HG03378 (cell line): Measurements from ENCODE around the gene PRKCD.

ENCODE experiments used
- ATAC-seq: cut with Tn5 transposase; IDR thresholded peaks from one replicate; pipeline ENCODE4 v1.9.1; 2021; ENCODE audit warnings: mild to moderate bottlenecking, moderate library complexity; ENCODE audit not compliant: unreplicated experiment

PRKCD gene

DNA sequence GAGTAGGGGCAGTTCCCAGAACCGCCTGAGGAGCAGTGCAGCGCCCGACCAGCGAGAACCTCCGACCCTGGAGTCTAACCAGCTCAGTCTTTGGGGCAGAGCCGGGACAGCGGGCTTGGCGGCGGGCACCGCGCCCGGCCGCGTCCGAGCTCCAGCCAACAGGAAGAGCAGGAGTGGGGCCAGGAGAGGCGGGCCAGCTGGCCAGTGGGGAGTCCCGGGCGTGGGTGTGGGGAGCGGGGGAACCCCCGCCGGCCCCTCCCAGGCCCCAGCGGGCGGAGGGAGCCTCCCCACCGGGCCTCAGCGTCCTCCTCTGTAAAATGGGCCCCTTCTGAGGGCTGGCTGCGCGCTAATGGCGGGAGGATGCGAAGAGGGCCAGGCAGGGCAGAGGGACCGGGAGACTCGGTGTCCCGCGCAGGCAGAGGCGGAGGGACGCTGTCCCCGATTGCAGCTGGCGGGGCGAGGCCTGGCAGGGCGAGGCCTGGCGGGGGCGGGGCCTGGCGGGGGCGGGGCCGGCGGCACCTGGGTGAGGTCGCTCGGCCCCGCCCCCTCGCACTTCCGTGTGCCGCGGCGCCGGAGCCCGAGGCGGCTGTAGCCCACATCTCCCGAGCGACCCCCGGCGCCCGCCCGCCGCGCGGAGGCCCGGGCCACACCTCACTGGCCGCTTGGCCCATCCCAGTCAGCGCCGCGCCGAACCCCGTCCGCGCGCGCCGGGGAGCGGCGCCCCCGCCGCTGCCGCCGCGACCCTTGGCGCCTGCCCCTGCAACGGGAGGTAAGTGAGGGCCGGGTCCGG, at the start of gene PRKCD:
Gene PRKCD (plus strand): TSS at position 550 of the 790 bp plus-strand sequence. CDS start 17,214 bp downstream, outside the sequence.
- peak; percentile 35 for ATAC-seq

DNA sequence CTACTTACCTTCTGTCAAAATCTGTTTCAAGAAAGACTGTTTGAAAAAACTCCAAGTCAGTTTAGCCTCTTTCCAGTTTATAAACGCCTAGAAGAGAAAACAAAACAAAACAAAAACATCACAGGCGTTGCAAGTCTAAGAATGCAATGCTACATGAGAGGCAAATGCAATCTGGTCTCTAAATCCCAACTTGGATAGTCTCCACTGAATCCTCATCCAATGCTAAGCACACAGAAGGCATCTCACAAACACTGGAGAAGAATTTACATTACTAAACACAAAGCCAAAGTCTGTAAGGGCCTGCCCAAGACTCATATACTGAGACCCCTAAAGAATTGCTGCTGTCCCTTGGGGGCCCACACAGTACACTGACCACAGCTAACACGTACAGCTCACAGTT, 49.2 kb upstream of the PRKCD start:
- ATAC-seq = no peak

DNA sequence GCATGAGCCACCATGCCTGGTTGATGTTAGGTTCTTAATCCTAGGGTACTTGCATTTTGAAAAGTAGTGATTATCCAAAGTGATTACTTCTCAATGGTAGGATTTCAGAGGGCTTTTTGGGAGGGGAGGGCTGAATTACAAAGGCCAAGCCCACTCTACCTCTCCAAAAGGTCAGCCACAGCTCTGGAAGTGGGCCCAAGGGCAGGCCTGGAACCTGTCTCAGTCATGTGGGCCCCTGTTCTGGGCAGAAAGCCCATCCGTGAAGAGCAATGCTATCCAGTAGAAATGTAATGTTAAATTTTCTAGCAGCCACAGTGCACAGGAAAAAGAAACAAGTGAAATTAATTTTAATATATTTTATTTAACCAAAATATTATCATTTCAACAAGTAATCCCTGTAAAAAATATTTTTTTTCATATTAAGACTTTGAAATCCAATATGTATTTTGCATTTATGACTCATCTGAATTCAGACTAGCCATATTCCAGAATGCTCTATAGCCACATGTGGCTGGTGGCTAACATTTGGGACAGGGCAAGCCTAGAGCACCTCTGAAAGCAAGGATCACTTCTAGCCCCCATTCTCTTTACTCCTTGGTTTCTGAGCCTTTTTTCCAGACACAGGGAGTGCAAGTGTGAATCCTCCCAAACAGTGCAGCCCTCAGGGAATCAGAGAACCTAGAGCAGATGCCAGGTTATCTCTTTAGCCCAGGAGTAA, 47.6 kb upstream of the PRKCD start:
- ATAC-seq = no peak

DNA sequence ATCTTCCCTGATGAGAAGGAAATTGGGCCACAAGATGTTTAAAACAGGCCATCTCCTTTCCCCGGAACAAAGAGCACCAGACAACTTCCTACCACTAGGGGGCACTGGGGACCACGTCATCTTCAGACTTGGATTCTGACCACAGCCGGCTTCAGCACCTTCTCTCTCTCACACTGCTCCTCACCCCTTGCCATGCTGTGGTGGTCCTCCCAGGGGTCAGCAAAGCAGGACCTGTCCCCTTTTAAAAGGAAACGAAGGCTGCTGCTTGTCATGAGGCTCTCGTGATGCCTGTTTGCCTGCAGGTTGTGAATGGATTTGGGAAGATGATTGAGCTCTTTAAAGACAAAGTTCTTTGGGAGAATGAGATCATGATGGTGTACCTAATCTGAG, 47.0 kb upstream of the PRKCD start:
- ATAC-seq = peak; percentile 53

- no peak for ATAC-seq
These were observed 46.5 kb upstream of the PRKCD start for GRCh38 chr3:53114412-53115074.

DNA sequence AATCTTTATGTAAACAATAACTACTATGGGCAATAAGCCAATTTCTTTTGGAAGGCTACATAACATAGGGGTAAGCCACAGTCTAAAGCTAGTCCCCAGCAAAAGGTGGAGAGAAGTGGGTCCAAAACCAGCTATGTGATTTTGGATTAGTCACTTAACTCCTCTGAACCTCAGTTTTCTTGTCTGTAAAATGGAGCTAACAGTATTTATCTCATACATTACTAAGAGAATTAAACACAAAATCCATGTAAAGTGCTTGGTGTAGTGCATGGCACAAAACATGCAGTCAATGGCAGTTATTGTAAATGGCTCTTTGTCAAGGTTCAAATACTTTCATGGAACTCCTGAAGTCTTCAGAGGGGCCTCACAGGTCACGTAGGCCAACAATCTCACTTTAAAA, 44.1 kb upstream of the PRKCD start:
- no peak for ATAC-seq

DNA sequence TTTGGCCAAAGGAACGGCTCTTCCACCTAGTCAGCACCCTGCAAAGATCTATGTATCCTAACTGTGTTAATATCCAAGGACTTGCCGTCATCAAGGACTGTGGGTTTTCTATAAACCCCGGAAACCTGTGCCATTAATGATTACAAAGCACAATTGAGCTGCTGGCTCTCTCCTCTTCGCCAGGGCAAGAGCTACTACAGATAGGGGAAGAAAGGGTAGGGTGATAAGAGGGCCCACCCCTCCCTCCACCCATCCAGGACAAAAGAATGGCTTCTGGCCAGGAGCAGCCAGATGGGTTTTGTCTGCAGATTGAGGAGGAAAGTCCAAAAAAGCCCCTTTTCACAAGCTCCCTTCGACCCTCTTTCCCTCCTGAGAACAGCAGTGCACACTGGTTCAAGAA, 40.7 kb upstream of the PRKCD start:
- ATAC-seq = no peak

GRCh38 chr3:53122255-53122932, 38.6 kb upstream of the PRKCD start:
- no peak for ATAC-seq

GRCh38 chr3:53122933-53123305, 38.1 kb upstream of the PRKCD start:
- ATAC-seq = no peak

DNA sequence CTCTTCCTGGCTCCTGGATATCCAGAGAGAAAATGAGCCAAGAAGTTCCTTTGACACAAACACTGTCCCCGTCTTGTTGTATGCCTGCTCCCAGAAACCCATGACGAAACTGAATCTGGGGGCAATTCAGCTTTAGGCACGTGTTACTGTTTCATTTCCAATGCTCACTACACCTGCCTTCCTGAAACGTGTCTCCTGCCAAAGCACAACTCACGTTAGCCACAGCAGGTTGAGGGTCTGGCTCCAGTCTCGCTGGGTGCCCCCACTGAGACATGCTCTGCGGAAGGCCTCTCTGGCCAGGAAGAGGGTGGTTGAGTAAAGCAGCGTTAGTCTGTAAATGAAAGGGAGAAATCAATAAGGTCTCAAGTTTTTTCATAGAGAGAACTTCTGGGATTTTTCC, 37.5 kb upstream of the PRKCD start:
- no peak for ATAC-seq

DNA sequence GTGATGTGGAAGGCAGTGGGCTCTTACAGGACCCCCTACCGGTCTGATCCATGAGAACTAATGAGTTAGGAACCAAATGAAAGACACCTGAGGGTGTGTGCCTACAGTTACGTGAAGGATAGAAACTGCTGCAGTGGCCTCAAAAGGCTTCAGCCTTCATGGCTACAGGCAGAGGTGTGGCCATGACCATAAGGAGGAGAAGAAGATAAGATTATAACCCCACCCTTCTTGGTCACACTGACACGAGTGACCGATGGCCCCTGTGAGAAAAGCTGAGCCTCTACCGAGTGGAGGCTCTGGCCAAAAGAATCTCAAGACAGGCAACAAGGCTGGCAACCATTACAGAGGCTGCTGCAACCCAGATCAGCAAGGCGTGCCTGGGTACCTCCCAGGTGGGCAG, 37.1 kb upstream of the PRKCD start:
- ATAC-seq = no peak

GRCh38 chr3:53126601-53127000, 34.4 kb upstream of the PRKCD start:
- ATAC-seq = no peak

DNA sequence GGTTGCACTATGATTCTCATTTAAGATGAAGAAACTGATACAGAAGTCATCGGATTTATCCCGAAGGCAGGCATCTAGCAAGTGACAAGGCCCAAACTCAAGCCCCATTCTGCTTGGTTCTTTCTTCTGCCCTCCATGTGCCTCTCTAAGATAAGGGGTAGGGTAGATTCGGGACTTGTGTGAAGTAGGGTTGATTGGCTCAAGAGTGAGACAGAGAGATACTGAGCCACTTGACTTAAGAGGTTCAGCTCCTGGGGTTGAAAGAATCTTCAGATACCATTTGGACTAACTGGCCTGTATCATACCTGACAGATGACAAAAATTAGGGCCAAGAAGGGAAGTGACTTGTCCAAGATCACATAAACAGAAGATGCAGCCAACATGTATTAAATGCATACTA, 31.7 kb upstream of the PRKCD start:
- no peak for ATAC-seq

GRCh38 chr3:53130179-53131061, 30.6 kb upstream of the PRKCD start, which contains the start of gene RFT1:
RFT1 (minus strand) TSS chr3:53130435; CDS start chr3:53130400, 35 bp downstream.
- peak; percentile 68 for ATAC-seq

DNA sequence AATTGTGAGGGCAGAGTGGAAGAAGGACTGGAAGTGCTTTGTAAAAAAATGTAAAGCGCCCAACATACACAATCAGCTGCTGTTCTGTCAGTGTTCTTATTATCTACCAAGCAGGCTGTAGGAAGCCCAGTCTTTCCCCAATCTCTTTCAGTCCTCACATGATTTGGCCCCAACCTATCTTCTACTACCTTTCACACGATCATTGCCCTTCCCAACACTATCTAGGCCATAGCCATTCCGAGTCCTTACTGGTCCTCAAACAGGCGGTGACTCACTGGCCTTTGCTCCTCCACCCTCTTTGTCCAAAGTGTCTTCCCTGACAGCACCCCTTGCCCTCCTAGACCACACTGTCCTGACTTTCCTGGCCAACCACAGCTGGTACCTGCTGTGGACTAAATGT, 29.9 kb upstream of the PRKCD start:
- no peak for ATAC-seq

DNA sequence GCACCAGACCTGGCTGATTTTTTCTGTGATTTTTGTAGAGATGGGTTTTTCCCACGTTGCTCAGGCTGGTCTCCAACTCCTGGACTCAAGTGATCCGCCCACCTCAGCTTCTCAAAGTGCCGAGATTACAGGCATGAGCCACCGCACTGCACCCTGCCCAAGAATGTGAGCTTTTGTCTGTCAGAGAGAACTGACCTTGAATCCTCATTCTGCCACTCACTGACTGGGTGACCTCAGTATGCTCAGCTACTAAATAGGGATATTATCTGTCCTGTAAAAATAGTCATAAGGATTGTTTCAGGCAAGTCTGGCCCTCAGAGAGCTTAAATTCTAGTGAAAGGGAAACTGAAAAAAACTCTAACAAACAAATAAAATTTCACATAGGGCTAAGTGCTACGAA, 28.7 kb upstream of the PRKCD start:
- no peak for ATAC-seq

GRCh38 chr3:53134631-53135232, 26.3 kb upstream of the PRKCD start:
- ATAC-seq = peak; percentile 48

GRCh38 chr3:53137221-53137620, 23.8 kb upstream of the PRKCD start:
- ATAC-seq = no peak

DNA sequence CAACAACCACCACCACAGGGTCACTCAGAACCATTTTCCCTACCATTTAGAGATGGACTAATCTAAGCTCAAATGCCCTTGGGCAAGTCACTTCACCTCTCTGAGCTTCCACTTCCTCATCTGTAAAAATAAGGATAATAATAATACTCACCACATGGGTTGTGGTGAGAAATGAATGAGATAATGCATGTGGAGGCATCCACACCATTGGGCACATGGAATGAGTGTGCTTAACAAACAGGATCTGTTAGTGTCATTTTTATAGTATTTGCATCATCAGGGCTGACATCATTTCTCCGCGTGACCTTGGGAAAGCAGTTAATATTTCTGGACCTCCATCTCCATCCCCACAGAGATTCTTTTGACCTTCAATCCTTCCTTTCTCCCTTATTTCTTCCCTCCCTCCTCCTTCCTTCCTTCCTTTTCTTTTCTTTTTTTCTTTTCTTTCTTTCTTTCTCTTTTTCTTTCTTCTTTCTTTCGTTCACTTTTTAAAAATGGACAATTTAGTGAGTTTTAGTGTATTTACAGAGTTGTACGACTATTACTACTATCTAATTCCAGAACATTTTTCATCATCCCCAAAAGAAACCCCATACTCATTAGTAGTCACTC, 23.1 kb upstream of the PRKCD start:
- no peak for ATAC-seq
